AG04449 (cell line): ENCODE results near the gene GSTM3.
"Not testable (repeated sequence)": the region's sequence is repeated elsewhere in the genome, so short reads cannot be mapped to it uniquely, and the experiment has no call there.

Experiments
- CTCF ChIA-PET: fragments of 350-600 bp; formaldehyde crosslinking; extraction: SDS; loops from one replicate; lab custom pipeline; 2021; ENCODE audit warnings: antibody characterized with exemption; lab: Yijun Ruan, JAX
- POLR2A ChIA-PET: fragments of 400-600, 350-600 bp; formaldehyde crosslinking; extraction: SDS; loops from one replicate; lab custom pipeline; 2020; ENCODE audit warnings: antibody characterized with exemption, inconsistent platforms; lab: Yijun Ruan, JAX
- DNase-seq: peaks from one replicate; pipeline ENCODE4 v3.0.0-alpha.2; 2010; ENCODE audit warnings: low read depth, low spot score
- H3K4me3 ChIP-seq: 2 replicates; pipeline ENCODE4 v1.5.1; 2011; ENCODE audit warnings: low read depth, mild to moderate bottlenecking, control low read depth, low read length
- TF ChIP-seq, protein P1 (sequence below): IDR thresholded peaks from one replicate; pipeline ENCODE4 v1.5.1; 2011; ENCODE audit warnings: mild to moderate bottlenecking, moderate library complexity, low read length, control low read depth, inconsistent platforms; ENCODE audit not compliant: insufficient read depth; ENCODE audit errors: missing control alignments

Gene GSTM3

GRCh38 chr1:109768820-109769219, 28.0 kb upstream of the GSTM3 start:
- no peak for DNase-seq
- TF ChIP-seq, protein P1, sequence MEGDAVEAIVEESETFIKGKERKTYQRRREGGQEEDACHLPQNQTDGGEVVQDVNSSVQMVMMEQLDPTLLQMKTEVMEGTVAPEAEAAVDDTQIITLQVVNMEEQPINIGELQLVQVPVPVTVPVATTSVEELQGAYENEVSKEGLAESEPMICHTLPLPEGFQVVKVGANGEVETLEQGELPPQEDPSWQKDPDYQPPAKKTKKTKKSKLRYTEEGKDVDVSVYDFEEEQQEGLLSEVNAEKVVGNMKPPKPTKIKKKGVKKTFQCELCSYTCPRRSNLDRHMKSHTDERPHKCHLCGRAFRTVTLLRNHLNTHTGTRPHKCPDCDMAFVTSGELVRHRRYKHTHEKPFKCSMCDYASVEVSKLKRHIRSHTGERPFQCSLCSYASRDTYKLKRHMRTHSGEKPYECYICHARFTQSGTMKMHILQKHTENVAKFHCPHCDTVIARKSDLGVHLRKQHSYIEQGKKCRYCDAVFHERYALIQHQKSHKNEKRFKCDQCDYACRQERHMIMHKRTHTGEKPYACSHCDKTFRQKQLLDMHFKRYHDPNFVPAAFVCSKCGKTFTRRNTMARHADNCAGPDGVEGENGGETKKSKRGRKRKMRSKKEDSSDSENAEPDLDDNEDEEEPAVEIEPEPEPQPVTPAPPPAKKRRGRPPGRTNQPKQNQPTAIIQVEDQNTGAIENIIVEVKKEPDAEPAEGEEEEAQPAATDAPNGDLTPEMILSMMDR, result no peak
- ChIA-PET POLR2A (interaction anchor here (1.3 kb wide), 1 partner anchor 221 kb away, joined by 8 read pairs; the partner anchor contains the start of gene GNAI3), CTCF (interaction anchor here (10.3 to 28.0 kb wide), 4 partner anchors 114 to 227 kb away, joined by 228 to 1425 read pairs (median 604); partner anchors contain the start of genes AHCYL1, GPR61 and GSTM4)
- H3K4me3 ChIP-seq, result no peak overlapping the region

DNA sequence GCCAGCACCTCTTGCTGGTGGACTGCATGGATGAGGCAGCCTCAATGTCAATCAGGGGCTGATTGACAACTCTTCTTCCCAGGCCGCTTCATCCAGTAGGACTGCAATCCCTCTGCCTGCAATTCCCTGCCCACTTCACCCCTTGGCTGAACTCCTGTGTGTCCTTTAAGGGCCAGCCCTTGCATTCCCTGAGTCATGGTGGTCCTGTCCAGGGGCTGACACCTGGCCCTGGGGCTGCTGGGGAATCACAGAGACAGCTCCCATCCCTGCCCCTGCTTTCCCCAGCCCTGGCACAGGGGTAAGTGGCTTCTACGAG, 27.5 kb upstream of the GSTM3 start:
- TF ChIP-seq, protein P1, result no peak
- CTCF ChIA-PET, result interaction anchor here (10.3 to 28.0 kb wide), 4 partner anchors 113 to 226 kb away, joined by 228 to 1425 read pairs (median 604); partner anchors contain the start of genes AHCYL1, GPR61 and GSTM4
- DNase-seq, result no peak
- POLR2A ChIA-PET, result no interaction called here
- no peak overlapping the region for H3K4me3 ChIP-seq

DNA sequence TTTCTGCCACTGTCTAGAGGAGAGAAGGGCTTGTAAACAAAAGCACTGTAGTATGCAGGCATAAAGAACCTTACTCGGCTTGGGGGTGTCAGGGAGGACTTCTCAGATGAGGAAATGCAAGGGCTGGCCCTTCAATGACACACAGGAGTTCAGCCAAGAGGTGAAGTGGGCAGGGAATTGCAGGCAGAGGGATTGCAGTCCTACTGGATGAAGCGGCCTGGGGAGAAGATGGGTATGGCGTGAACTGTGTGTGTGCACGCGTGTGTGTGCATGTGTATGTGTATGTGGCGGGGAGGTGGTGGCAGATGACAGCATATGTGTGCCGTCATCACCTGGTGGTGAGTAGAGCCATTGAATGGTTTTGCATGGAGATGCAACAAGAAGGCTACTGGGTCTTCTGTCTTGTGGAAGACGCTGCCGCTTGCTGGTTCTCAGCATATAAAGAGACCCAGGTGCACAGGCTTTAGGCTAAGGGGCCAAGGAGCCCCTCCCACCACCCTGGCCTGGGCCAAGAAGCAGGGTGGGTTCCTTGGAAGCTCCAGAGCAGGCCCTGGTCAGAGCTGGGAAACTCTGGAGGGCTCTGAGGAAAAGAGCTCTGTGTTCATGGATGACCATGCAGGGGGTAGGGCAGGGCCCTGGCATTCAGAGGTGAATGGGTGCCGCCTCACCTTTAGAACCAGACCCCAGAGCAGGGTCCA, 26.9 kb upstream of the GSTM3 start:
- ChIA-PET CTCF (interaction anchor here (10.3 to 28.0 kb wide), 4 partner anchors 113 to 226 kb away, joined by 228 to 1425 read pairs (median 604); partner anchors contain the start of genes AHCYL1, GPR61 and GSTM4), POLR2A (no interaction called here)
- TF ChIP-seq, protein P1, result no peak
- no peak for DNase-seq
- H3K4me3 ChIP-seq, result no peak overlapping the region

DNA sequence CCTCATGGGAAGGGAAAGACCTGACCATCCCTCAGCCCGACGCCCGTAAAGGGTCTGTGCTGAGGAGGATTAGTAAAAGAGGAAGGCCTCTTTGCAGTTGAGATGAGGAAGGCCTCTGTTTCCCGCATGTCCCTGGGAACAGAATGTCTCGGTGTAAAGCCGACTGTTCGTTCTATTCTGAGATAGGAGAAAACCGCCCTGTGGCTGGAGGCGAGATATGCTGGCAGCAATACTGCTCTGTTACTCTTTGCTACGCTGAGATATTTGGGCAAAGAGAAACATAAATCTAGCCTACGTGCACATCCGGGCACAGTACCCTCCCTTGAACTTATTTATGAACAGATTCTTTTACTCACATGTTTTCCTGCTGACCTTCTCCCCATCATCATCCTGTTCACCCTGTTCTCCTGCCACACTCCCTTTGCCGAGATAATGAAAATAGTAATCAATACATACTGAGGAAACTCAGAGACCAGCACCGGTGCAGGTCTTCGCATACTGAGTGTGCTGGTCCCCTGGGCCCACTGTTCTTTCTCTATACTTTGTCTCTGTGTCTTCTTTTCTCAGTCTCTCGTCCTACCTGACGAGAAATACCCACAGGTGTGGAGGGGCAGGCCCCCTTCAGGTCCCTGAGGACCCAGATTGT, 26.3 kb upstream of the GSTM3 start:
- H3K4me3 ChIP-seq, POLR2A ChIA-PET, DNase-seq, CTCF ChIA-PET: not testable (repeated sequence)

DNA sequence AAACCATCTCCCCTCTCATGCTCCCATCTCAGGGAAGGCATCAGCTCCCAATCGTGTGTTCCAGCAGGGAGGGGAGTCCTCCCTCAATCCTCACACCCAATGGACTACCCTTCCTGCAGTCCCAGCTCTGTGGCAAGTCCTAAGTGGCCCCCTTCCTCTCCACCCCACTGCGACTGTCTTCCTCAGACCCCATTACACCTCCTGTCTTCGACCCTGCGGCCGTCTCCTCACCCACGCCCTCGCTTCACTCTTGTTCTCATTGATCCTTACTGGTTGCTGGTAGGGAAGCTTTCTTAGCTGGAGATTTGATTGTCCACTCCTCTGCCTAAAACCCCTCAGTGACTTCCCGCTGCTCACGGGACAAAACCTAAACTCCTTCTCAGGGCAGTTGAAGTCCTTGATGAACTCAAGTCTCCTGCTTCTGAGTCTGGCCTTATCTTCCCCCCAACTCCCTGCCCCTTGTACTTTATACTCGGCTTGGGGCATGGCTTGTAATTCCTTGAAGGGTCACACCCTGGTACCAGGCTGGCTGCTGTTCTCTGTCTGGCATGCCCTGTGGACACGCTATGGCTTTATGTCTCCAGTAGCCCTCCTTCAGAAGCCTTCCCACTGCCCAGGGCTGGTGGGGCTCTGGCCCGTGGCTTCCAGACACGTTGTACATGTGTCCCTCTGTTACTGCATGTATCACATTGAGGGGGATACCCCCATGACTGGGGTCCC, 25.2 kb upstream of the GSTM3 start:
- ChIA-PET CTCF (interaction anchor here (0.6 to 5.1 kb wide), 5 partner anchors 8 to 220 kb away, joined by 3 to 41 read pairs (median 6); no protein-coding TSS in a partner anchor), POLR2A (no interaction called here)
- DNase-seq, result no peak
- TF ChIP-seq, protein P1, result no peak
- H3K4me3 ChIP-seq, result no peak overlapping the region

- TF ChIP-seq, protein P1, result no peak
- POLR2A ChIA-PET, result no interaction called here
- CTCF ChIA-PET, result interaction anchor here (0.6 to 5.1 kb wide), 7 partner anchors 8 to 220 kb away, joined by 3 to 41 read pairs (median 6); no protein-coding TSS in a partner anchor
- DNase-seq, result no peak
- no peak overlapping the region for H3K4me3 ChIP-seq
Measured at GRCh38 chr1:109765483-109765815, 24.6 kb upstream of the GSTM3 start.
